A549 (cell line): Measurements from ENCODE around the gene ENTR1. TPM values are rescaled to one million over a fixed set of nuclear protein-coding genes. Genes with fewer than 3 reads are reported as not detected.

Experiments
- ATAC-seq, 2 experiments: fragments of 200-7000 bp in 1 of 2; fragments of >200 bp in 1 of 2; cut with Nextera tagmentation in 1 of 2; cut with Tn5 transposase in 1 of 2; 3 replicates each; pipeline versions ENCODE4 v1.8.0 to v1.9.1; 2018 to 2020; ENCODE audit warnings: mild to moderate bottlenecking in 1 of 2, moderate library complexity in 1 of 2
- CTCF ChIA-PET: fragments of 300-600 bp; sonication (Branson Sonifier 250); formaldehyde crosslinking; extraction: SDS; loops from one replicate; lab custom pipeline; 2021; ENCODE audit warnings: antibody characterized with exemption, inconsistent platforms; lab: Yijun Ruan, JAX
- POLR2A ChIA-PET: fragments of 350-600 bp; formaldehyde crosslinking; extraction: SDS; loops from one replicate; lab custom pipeline; 2021; ENCODE audit warnings: antibody characterized with exemption, inconsistent platforms; lab: Yijun Ruan, JAX
- DNase-seq, 2 experiments: peaks; one replicate each; pipeline versions ENCODE4 v3.0.0 to v3.0.0-alpha.2; 2011 to 2016; ENCODE audit warnings: low read depth in 1 of 2, low spot score in 1 of 2
- FAIRE-seq: peaks from 2 replicates; lab custom pipeline; 2011; peaks lifted over from hg19 to GRCh38; lab: Jason Lieb, UNC
- H3K27ac ChIP-seq, 2 experiments: fragments of >200 bp; sonication (Bioruptor Twin); formaldehyde crosslinking; 3 replicates each; pipeline ENCODE4 v1.5.1; 2016 to 2017
- H3K4me1 ChIP-seq: fragments of >200 bp; sonication (Bioruptor Twin); formaldehyde crosslinking; 3 replicates; pipeline ENCODE4 v1.6.1; 2016
- H3K4me2 ChIP-seq: fragments of >200 bp; sonication (Bioruptor Twin); formaldehyde crosslinking; 3 replicates; pipeline ENCODE4 v1.6.1; 2016
- H3K4me3 ChIP-seq: fragments of >200 bp; sonication (Bioruptor Twin); formaldehyde crosslinking; 3 replicates; pipeline ENCODE4 v1.5.1; 2016
- H3K9me3 ChIP-seq: fragments of >200 bp; sonication (Bioruptor Twin); formaldehyde crosslinking; 3 replicates; pipeline ENCODE4 v1.6.1; 2016
- ATOH8 ChIP-seq: fragments of 250-450 bp; sonication (Bioruptor Pico); IDR thresholded peaks from 2 replicates; pipeline ENCODE4 v1.5.0; 2020; ENCODE audit warnings: low read depth, mild to moderate bottlenecking, moderate library complexity
- BCL3 ChIP-seq: fragments of >200 bp; sonication (Bioruptor Twin); formaldehyde crosslinking; IDR thresholded peaks from 3 replicates; pipeline ENCODE4 v1.6.1; 2016
- BHLHE40 ChIP-seq: IDR thresholded peaks from 2 replicates; pipeline ENCODE4 v1.6.1; 2012; ENCODE audit warnings: low read depth, low read length, inconsistent platforms
- CBX2 ChIP-seq: fragments of 200-600 bp; sonication (generic); IDR thresholded peaks from 2 replicates; pipeline ENCODE4 v1.6.1; 2016; ENCODE audit warnings: low read depth, mild to moderate bottlenecking, borderline replicate concordance
- CHD4 ChIP-seq: fragments of 200-600 bp; sonication (generic); IDR thresholded peaks from 2 replicates; pipeline ENCODE4 v1.6.1; 2016; ENCODE audit warnings: antibody characterized with exemption, mild to moderate bottlenecking, borderline replicate concordance
- FOSB ChIP-seq: fragments of 250-450 bp; sonication (Bioruptor Pico); IDR thresholded peaks from 2 replicates; pipeline ENCODE4 v1.5.0; 2020; ENCODE audit warnings: mild to moderate bottlenecking, moderate library complexity
- HEYL ChIP-seq: fragments of 250-450 bp; sonication (Bioruptor Pico); IDR thresholded peaks from 2 replicates; pipeline ENCODE4 v1.8.0; 2021; ENCODE audit warnings: mild to moderate bottlenecking, moderate library complexity
- HOXA7 ChIP-seq: fragments of 250-450 bp; sonication (Bioruptor Pico); IDR thresholded peaks from 2 replicates; pipeline ENCODE4 v1.5.0; 2020; ENCODE audit warnings: mild to moderate bottlenecking, moderate library complexity
- JUN ChIP-seq, 2 experiments: fragments of >200 bp; sonication (Bioruptor Twin); formaldehyde crosslinking; IDR thresholded peaks; 2 replicates in 1 of 2; 3 replicates in 1 of 2; pipeline ENCODE4 v1.6.1; 2016 to 2017
- KDM5A ChIP-seq: fragments of 200-600 bp; sonication (generic); IDR thresholded peaks from 2 replicates; pipeline ENCODE4 v1.6.1; 2016; ENCODE audit warnings: antibody characterized with exemption, mild to moderate bottlenecking
- MYC ChIP-seq: IDR thresholded peaks from 2 replicates; pipeline ENCODE4 v1.6.1; 2012; ENCODE audit warnings: mild to moderate bottlenecking, inconsistent platforms, low read length, improper control_type of control experiment, borderline replicate concordance
- NFE2L2 ChIP-seq: fragments of 150-350 bp; conservative IDR thresholded peaks from 2 replicates; pipeline ENCODE4 v1.6.1; 2014; ENCODE audit warnings: low read length
- NPAS2 ChIP-seq: fragments of 250-450 bp; sonication (Bioruptor Pico); IDR thresholded peaks from 2 replicates; pipeline ENCODE4 v1.8.0; 2022; ENCODE audit warnings: mild to moderate bottlenecking, moderate library complexity, borderline replicate concordance
- POLR2A ChIP-seq: IDR thresholded peaks from 2 replicates; pipeline ENCODE4 v1.6.1; 2012; ENCODE audit warnings: mild to moderate bottlenecking, low read length
- RAD21 ChIP-seq, 2 experiments: fragments of >200 bp in 1 of 2; sonication (Bioruptor Twin) in 1 of 2; formaldehyde crosslinking in 1 of 2; IDR thresholded peaks in 1 of 2; conservative IDR thresholded peaks in 1 of 2; 2 replicates in 1 of 2; 3 replicates in 1 of 2; pipeline ENCODE4 v1.6.1; 2012 to 2018; ENCODE audit warnings: inconsistent platforms in 1 of 2
- RARB ChIP-seq: fragments of 250-450 bp; sonication (Bioruptor Pico); IDR thresholded peaks from 2 replicates; pipeline ENCODE4 v1.8.0; 2021; ENCODE audit warnings: mild to moderate bottlenecking, moderate library complexity
- REST ChIP-seq: fragments of 200-600 bp; sonication (generic); IDR thresholded peaks from 2 replicates; pipeline ENCODE4 v1.6.1; 2016; ENCODE audit warnings: antibody characterized with exemption, mild to moderate bottlenecking, moderate library complexity
- RNF2 ChIP-seq: fragments of 200-600 bp; sonication (generic); IDR thresholded peaks from 2 replicates; pipeline ENCODE4 v1.6.1; 2016; ENCODE audit warnings: low read depth, mild to moderate bottlenecking, antibody characterized with exemption, moderate library complexity, borderline replicate concordance
- SMC3 ChIP-seq: fragments of >200 bp; sonication (Bioruptor Twin); formaldehyde crosslinking; IDR thresholded peaks from 3 replicates; pipeline ENCODE4 v1.6.1; 2018; ENCODE audit warnings: inconsistent platforms
- TFCP2L1 ChIP-seq: fragments of 250-450 bp; sonication (Bioruptor Pico); IDR thresholded peaks from 2 replicates; pipeline ENCODE4 v1.5.0; 2021; ENCODE audit warnings: mild to moderate bottlenecking
- TP53 ChIP-seq: fragments of 250-450 bp; sonication (Bioruptor Pico); IDR thresholded peaks from 2 replicates; pipeline ENCODE4 v1.5.0; 2021; ENCODE audit warnings: mild to moderate bottlenecking, moderate library complexity
- ZNF302 ChIP-seq: fragments of 250-450 bp; sonication (Bioruptor Pico); IDR thresholded peaks from 2 replicates; pipeline ENCODE4 v1.9.0; 2021; ENCODE audit warnings: inconsistent platforms, mild to moderate bottlenecking, moderate library complexity
- WGBS: methylation state at CpG from one replicate; pipeline ENCODE4 v1.1.6; 2017; ENCODE audit errors: missing lambda C conversion rate; 5-methylcytosine and 5-hydroxymethylcytosine counted together
- polyA plus RNA-seq, 4 experiments: library from polyadenylated mRNA; depleted of rRNA in 3 of 4; stranded (reverse); fragments of >200 nt; fragmentation: RNase III in 1 of 4; extraction: RNeasy Plus Mini Kit Qiagen cat#74134 plus additional on column Dnase treatment in 1 of 4; gene quantifications; 2 replicates in 3 of 4; 3 replicates in 1 of 4; pipeline ENCODE4 v1.2.3, GENCODE V29; 2011 to 2017
- TF ChIP-seq, protein P1 (sequence below): fragments of 250-450 bp; sonication (Bioruptor Pico); IDR thresholded peaks from 2 replicates; pipeline ENCODE4 v1.5.0; 2021; ENCODE audit warnings: mild to moderate bottlenecking, moderate library complexity, borderline replicate concordance
- TF ChIP-seq, protein P2 (sequence below): fragments of >200 bp; sonication (Bioruptor Twin); formaldehyde crosslinking; IDR thresholded peaks from 2 replicates; pipeline ENCODE4 v1.6.1; 2016

The ENTR1 gene
- polyA plus RNA-seq, 2 of the 4 experiments (the other 2 are of a cell fraction) = 63.8 to 75.8 TPM

DNA sequence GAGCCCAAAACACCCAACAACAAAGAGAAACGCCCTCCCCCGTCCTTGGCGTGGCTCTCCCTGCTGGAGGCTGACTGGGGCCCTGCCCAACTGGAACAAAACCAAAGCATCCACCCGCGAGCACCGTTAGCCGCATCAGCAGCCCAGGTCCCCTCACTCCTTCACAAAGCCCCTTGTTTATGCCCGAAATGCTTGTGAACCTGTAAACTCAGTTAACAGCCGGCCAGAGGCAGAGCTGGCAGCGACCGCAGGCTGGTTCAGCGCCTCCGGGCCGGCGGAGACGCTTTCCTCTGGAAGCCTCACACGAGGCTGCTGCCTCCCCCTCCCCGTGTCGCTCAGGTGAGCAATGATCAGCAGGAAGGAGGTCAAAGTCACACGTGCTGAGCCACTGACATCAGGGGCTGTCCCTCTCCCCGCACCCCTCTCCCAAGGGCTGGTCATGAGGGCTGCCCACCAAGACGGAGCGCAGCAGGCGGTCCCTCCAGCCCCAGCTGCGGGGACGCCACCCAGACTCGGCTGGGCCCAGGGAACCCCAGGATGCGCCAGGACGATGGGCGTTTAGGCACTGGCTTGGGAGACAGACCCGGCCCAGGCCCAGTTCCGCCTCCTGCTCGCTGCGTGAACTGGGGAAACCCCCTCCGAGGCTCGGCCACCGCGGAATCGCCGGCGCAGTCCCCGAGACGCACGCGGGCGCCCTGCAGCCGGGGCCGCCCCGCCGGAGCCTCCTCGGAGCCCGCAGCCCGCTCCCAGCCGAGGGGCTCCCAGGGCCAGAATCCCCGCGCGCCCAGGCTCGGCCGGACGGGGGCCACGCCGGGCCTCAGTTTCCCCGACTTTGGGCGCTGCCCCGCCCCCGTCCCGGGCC is 11.0 kb downstream of the ENTR1 start:
- no peak for FAIRE-seq
- H3K4me3 ChIP-seq = peak overlapping the region; percentile 100
- no peak for DNase-seq
- CTCF ChIA-PET = interaction anchor here (0.8 to 8.9 kb wide), 11 partner anchors 7 to 273 kb away, joined by 3 to 100 read pairs (median 4); no protein-coding TSS in a partner anchor
- no peaks in the 10 kb centered on the region for H3K9me3 ChIP-seq
- peak; percentile 16 to 37; a peak in 3 of 6 replicates for ATAC-seq
- H3K4me1 ChIP-seq = peaks cover 14% of the 10 kb centered on the region; the same call in 2 of the 3 replicates
- TF ChIP-seq RNF2 (no peak), NPAS2 (CRISPR knock-in tag) (no peak), RARB (no peak), MYC (0 out of 2 replicates have a peak, but pooled peaks have one; percentile 29), REST (no peak), HOXA7 (CRISPR knock-in tag) (no peak), CBX2 (no peak), JUN (IDR thresholded peaks at IDR 0.05) (no peak), FOSB (CRISPR knock-in tag) (no peak), NFE2L2 (no peak), RAD21 (conservative IDR thresholded peaks at IDR 0.05 in 1 of 2, IDR thresholded peaks at IDR 0.05 in 1 of 2) (no peak), POLR2A (no peak), TP53 (CRISPR knock-in tag) (0 out of 2 replicates have a peak, but pooled peaks have one; percentile 60)
- TF ChIP-seq, all 56 proteins: peak for 2
- H3K4me2 ChIP-seq = peak overlapping the region; percentile 94
- H3K27ac ChIP-seq = peak overlapping the region; percentile 98 to 99
- POLR2A ChIA-PET = interaction anchor here (6.7 kb wide), 1 partner anchor 36 kb away, joined by 33 read pairs; the partner anchor contains the start of gene DNLZ
- WGBS = 3% methylated on average over 31 of the region's 67 CpGs

- 97% methylated on average over 12 of the region's 12 CpGs for WGBS
- peaks cover 14% of the 10 kb centered on the region; the same call in 2 of the 3 replicates for H3K4me1 ChIP-seq
- no peak for FAIRE-seq
- ChIA-PET POLR2A (interaction anchor here (0.5 to 6.7 kb wide), 2 partner anchors 13 to 35 kb away, joined by 3 to 33 read pairs; partner anchors contain the start of gene DNLZ), CTCF (interaction anchor here (0.8 to 8.9 kb wide), 7 partner anchors 13 to 86 kb away, joined by 3 to 100 read pairs (median 5); no protein-coding TSS in a partner anchor)
- H3K4me3 ChIP-seq = no peak overlapping the region
- H3K27ac ChIP-seq = peak overlapping the region in 1 of 2 experiments; percentile 98; a peak in 1 of 6 replicates
- TF ChIP-seq NPAS2 (CRISPR knock-in tag) (no peak), BCL3 (no peak), ZNF302 (CRISPR knock-in tag) (no peak), TFCP2L1 (CRISPR knock-in tag) (no peak), SMC3 (no peak), ATOH8 (CRISPR knock-in tag) (no peak), BHLHE40 (no peak), CHD4 (no peak), HEYL (CRISPR knock-in tag) (no peak), KDM5A (no peak)
- TF ChIP-seq, protein P1, sequence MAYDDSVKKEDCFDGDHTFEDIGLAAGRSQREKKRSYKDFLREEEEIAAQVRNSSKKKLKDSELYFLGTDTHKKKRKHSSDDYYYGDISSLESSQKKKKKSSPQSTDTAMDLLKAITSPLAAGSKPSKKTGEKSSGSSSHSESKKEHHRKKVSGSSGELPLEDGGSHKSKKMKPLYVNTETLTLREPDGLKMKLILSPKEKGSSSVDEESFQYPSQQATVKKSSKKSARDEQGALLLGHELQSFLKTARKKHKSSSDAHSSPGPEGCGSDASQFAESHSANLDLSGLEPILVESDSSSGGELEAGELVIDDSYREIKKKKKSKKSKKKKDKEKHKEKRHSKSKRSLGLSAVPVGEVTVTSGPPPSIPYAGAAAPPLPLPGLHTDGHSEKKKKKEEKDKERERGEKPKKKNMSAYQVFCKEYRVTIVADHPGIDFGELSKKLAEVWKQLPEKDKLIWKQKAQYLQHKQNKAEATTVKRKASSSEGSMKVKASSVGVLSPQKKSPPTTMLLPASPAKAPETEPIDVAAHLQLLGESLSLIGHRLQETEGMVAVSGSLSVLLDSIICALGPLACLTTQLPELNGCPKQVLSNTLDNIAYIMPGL (CRISPR knock-in tag) = no peak
- TF ChIP-seq, protein P2, sequence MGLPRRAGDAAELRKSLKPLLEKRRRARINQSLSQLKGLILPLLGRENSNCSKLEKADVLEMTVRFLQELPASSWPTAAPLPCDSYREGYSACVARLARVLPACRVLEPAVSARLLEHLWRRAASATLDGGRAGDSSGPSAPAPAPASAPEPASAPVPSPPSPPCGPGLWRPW = no peak
- no peak for ATAC-seq
- no peak for DNase-seq
- H3K9me3 ChIP-seq = no peaks in the 10 kb centered on the region
- H3K4me2 ChIP-seq = peak overlapping the region; percentile 94
Measured at GRCh38 chr9:136398286-136398685, 12.1 kb downstream of the ENTR1 start.
